ENCODE results near the gene GALNTL6.
"Not testable (repeated sequence)": the region's sequence is repeated elsewhere in the genome, so short reads cannot be mapped to it uniquely, and the experiment has no call there.

DNA sequence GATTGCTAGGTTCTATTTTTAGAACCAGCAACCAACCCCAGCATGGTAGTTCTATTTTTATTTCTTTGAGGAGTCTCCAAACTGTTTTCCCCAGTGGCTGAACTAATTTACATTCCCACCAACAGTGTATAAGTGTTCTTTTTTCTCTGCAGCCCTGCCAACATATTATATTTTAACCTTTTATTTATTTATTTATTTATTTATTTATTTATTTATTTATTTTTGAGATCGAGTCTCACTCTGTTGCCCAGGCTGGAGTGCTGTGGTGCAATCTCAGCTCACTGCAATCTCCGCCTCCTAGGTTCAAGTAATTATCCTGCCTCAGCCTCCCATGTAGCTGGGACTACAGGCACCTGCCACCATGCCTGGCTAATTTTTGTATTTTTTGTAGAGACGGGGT lies 1074.2 kb downstream of the GALNTL6 start:
- TF ChIP-seq, protein P1, sequence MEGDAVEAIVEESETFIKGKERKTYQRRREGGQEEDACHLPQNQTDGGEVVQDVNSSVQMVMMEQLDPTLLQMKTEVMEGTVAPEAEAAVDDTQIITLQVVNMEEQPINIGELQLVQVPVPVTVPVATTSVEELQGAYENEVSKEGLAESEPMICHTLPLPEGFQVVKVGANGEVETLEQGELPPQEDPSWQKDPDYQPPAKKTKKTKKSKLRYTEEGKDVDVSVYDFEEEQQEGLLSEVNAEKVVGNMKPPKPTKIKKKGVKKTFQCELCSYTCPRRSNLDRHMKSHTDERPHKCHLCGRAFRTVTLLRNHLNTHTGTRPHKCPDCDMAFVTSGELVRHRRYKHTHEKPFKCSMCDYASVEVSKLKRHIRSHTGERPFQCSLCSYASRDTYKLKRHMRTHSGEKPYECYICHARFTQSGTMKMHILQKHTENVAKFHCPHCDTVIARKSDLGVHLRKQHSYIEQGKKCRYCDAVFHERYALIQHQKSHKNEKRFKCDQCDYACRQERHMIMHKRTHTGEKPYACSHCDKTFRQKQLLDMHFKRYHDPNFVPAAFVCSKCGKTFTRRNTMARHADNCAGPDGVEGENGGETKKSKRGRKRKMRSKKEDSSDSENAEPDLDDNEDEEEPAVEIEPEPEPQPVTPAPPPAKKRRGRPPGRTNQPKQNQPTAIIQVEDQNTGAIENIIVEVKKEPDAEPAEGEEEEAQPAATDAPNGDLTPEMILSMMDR (optimal IDR thresholded peaks at IDR 0.05 in 1 of 3, IDR thresholded peaks at IDR 0.05 in 1 of 3, conservative IDR thresholded peaks at IDR 0.05 in 1 of 3; ENCODE audit: extremely low read depth in 1 of 3, insufficient read depth in 2 of 3, low read length in 3 of 3) = not testable (repeated sequence)
- not testable (repeated sequence) for TF ChIP-seq EZH2 (IDR thresholded peaks at IDR 0.05; ENCODE audit: low read length)

All from keratinocyte (primary cell).